ENCODE measurements around the gene MEIOC.

MEIOC gene

DNA sequence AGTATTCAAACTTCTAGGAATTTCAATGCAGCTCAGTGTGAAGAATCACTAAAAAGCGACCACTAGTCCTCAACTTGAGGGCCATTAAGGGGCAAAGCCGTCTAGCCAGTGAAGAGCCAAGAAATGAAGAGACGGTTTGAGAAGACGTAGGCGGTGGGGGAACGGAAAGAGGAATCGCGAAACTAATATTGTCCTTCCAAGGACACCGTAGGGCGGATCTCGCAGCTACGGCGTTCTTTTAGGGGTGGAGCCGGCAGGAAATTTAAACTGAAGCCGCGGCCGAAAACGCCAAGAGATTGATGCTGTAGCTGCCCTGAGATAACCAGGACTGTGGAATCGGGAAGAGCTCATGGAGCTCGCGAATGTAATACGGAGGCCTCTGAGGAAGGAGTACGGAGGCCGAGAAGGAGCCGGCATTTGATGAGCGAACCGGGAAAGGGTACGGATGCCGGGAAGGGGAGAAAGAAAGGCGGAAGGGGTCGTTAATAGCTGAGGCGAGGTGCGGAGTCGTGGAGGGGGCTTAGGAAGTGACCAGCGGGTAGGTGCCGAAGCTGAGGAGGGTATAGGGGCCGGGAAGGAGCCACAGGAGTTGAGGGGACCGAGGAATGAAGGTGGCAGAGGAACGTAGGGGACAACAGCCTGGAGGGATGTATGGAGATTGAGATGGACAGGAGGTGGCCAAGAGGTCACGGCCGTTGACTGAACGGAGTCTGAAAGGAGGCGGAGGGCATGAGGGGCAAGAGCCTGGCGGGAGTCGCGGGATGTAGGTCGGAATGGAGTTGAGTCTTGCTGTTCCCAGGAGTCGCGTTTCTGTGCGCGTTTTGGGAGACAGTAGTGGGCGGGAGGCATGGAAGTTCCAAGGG lies 52.4 kb downstream of the MEIOC start, which contains the start of gene DBF4B:
TSS of gene DBF4B (plus strand) at position 265 of the 863 bp plus-strand sequence. CDS start at position 421, 156 bp downstream.
- Histone ChIP-seq H3K36me3 (ENCODE audit: insufficient read depth, low read length) (no peaks in the 10 kb centered on the region), H3K9ac (ENCODE audit: low read depth, low read length) (peak within 1 kb of the TSS; percentile 68), H3K4me1 (ENCODE audit: insufficient read depth, low read length) (0 out of 2 replicates have a peak, but pooled peaks cover 6% of the 10 kb centered on the region), H3K9me3 (ENCODE audit: control insufficient read depth, insufficient read depth, low read length) (no peaks in the 10 kb centered on the region)

DNA sequence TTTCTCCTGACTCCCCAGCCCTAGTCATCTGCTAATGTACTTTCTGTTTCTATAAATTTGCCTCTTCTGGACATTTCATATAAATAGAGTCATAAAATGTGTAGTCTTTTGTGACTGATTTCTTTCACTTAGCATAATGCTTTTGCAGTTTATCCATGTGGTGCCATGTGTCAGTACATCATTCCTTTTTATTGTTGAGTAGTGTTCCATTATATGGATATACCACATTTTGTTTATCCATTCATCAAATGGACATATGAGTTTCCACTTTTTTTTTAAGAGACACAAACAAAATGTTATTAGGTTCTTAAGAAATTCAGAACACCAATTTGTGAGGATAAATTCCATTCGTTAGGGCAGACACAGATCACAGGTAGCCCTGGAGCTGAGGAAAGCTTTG lies 63.2 kb downstream of the MEIOC start:
- Histone ChIP-seq H3K4me1 (ENCODE audit: insufficient read depth, low read length) (no peaks in the 10 kb centered on the region), H3K9ac (ENCODE audit: low read depth, low read length) (no peak overlapping the region), H3K9me3 (ENCODE audit: control insufficient read depth, insufficient read depth, low read length) (no peaks in the 10 kb centered on the region), H3K36me3 (ENCODE audit: insufficient read depth, low read length) (peaks cover 27% of the 10 kb centered on the region)

DNA sequence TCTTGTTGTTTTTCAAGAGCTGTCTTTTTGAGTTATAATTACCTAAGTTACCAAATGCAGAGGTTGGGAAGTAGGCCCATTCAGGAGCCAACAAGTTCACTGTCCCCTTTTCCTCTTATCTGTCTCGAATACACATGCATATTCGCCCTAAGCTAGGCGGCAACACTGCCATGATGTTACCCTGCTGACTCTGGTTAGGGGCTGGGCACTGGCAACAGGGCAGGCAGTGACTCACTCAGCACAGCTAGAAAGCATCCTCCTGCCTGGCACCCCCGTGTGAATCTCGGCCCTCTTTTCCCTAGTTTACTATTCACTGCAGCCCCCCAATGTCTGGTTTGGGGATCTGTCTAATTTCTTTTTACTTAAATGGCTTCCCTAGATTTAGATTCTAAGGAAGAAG lies 66.0 kb downstream of the MEIOC start:
- Histone ChIP-seq H3K9me3 (ENCODE audit: control insufficient read depth, insufficient read depth, low read length) (no peaks in the 10 kb centered on the region), H3K36me3 (ENCODE audit: insufficient read depth, low read length) (peaks cover 27% of the 10 kb centered on the region), H3K9ac (ENCODE audit: low read depth, low read length) (no peak overlapping the region), H3K4me1 (ENCODE audit: insufficient read depth, low read length) (no peaks in the 10 kb centered on the region)

Measured in ES-I3 (cell line).